Ureter (tissue), 1 donor: ENCODE measurements around the gene ARHGAP21. TPM values are rescaled to one million over a fixed set of nuclear protein-coding genes. Genes with fewer than 3 reads are reported as not detected.
"Not testable (repeated sequence)": the region's sequence is repeated elsewhere in the genome, so short reads cannot be mapped to it uniquely, and the experiment has no call there.

ENCODE experiments used
- DNase-seq: peaks from one replicate; pipeline ENCODE4 v3.0.0-alpha.2; 2020; ENCODE audit warnings: low spot score
- total RNA-seq: library from RNA; stranded (reverse); gene quantifications from one replicate; pipeline ENCODE4 v1.2.4, GENCODE V29; 2023
- donor health status: DM: yes; HTN: yes; CAD: no.

The ARHGAP21 gene
- 90.7 TPM for total RNA-seq

- DNase-seq = peak; percentile 79
Observed at GRCh38 chr10:24723788-24724380, at the start of gene ARHGAP21. TSS of gene ARHGAP21 (minus strand) at chr10:24723887. CDS start at chr10:24721899, 1,988 bp downstream.

GRCh38 chr10:24771943-24772694 lies 48.4 kb upstream of the ARHGAP21 start:
- no peak for DNase-seq

- DNase-seq = not testable (repeated sequence)
Observed at GRCh38 chr10:24764991-24765390, 41.3 kb upstream of the ARHGAP21 start.

GRCh38 chr10:24762966-24763623 lies 39.4 kb upstream of the ARHGAP21 start:
- no peak for DNase-seq

GRCh38 chr10:24762161-24762924 lies 38.7 kb upstream of the ARHGAP21 start:
- no peak for DNase-seq

GRCh38 chr10:24759672-24760071 lies 36.0 kb upstream of the ARHGAP21 start:
- DNase-seq = no peak

- not testable (repeated sequence) for DNase-seq
Observed at GRCh38 chr10:24758254-24758653, 34.6 kb upstream of the ARHGAP21 start.

GRCh38 chr10:24756283-24756682 lies 32.6 kb upstream of the ARHGAP21 start:
- DNase-seq = no peak

GRCh38 chr10:24751716-24752115 lies 28.0 kb upstream of the ARHGAP21 start:
- no peak for DNase-seq

- DNase-seq = no peak
Observed at GRCh38 chr10:24750695-24751094, 27.0 kb upstream of the ARHGAP21 start.

GRCh38 chr10:24748214-24748613 lies 24.5 kb upstream of the ARHGAP21 start:
- no peak for DNase-seq

- DNase-seq = no peak
Observed at GRCh38 chr10:24744946-24745345, 21.3 kb upstream of the ARHGAP21 start.

GRCh38 chr10:24740714-24741113 lies 17.0 kb upstream of the ARHGAP21 start:
- no peak for DNase-seq

- no peak for DNase-seq
Observed at GRCh38 chr10:24737001-24737400, 13.3 kb upstream of the ARHGAP21 start.

- DNase-seq = no peak
Observed at GRCh38 chr10:24731942-24732341, 8.3 kb upstream of the ARHGAP21 start.

- DNase-seq = no peak
Observed at GRCh38 chr10:24730811-24731210, 7.1 kb upstream of the ARHGAP21 start.

- no peak for DNase-seq
Observed at GRCh38 chr10:24727786-24728185, 4.1 kb upstream of the ARHGAP21 start.

- no peak for DNase-seq
Observed at GRCh38 chr10:24726626-24727025, 2.9 kb upstream of the ARHGAP21 start.

GRCh38 chr10:24726029-24726428 lies 2.3 kb upstream of the ARHGAP21 start:
- DNase-seq = not testable (repeated sequence)

- peak; percentile 99 for DNase-seq
Observed at GRCh38 chr10:24724381-24725228, 918 bp upstream of the ARHGAP21 start.

- no peak for DNase-seq
Observed at GRCh38 chr10:24723386-24723787, 300 bp downstream of the ARHGAP21 start.
